Measurements from ENCODE around the gene NEURL1. TPM values are rescaled to one million over a fixed set of nuclear protein-coding genes. Genes with fewer than 3 reads are reported as not detected.

The NEURL1 gene
- total RNA-seq, 1 experiment from 2014 or later: 0.84 TPM

DNA sequence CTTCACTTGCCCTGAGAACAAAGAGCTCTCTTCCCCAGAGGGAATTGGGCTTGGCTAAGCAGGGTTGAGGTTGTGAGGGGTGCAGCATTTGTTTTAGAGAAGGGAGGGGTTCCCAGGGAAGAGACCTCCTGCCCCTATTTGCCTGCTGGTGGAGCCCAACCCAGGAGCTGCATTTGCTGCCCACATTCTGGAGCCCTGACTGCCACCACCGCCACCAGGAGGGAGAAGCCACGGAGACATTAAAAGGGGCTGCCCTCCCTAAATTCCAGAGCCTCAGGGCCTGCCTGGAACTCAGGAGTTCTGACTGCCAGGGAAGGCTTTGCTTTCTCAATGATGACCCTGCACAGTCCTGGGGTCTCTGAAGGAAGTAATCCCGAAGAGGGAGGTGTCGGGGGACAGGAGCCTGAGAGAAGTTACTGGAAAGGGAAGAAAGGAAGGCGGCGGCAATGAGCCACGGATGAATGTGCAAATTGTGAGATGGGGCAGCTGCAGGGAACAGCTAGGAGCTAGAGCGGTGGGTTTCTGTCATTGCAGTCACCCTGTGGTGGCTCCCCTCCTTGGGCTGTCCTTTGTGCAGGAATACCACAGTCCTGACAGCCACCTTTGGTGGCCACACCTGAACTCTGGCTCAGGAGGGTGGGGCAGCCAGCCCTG lies 51.3 kb downstream of the NEURL1 start:
- no peaks in the 10 kb centered on the region for H3K36me3 ChIP-seq (ENCODE audit: control insufficient read depth, insufficient read depth, low read length)
- no peak for TF ChIP-seq CTCF (IDR thresholded peaks at IDR 0.05; ENCODE audit: insufficient read depth in 1 of 2, low read depth in 1 of 2, low read length in 1 of 2, severe bottlenecking in 1 of 2, unreplicated experiment in 1 of 2)
- intact Hi-C loops (cut with micrococcal nuclease; ENCODE audit: unreplicated experiment): no loop called here
- H3K27me3 Mint-ChIP-seq (ENCODE audit: insufficient read depth, unreplicated experiment): no peaks in the 10 kb centered on the region
- POLR2A ChIA-PET: no interaction called here
- no TSS peak for BruUV-seq (replicated peaks)
- no peaks in the 10 kb centered on the region for H3K9me3 Mint-ChIP-seq (ENCODE audit: unreplicated experiment)
- H3K4me3 ChIP-seq (ENCODE audit: low read depth, low read length): no peak overlapping the region
- no peaks in the 10 kb centered on the region for H3K9me3 ChIP-seq
- H3K27ac Mint-ChIP-seq (ENCODE audit: unreplicated experiment): no peak overlapping the region
- H3K4me1 Mint-ChIP-seq (ENCODE audit: low read depth, unreplicated experiment): peaks cover 9% of the 10 kb centered on the region
- peak in 1 of 2 experiments; percentile 14 for DNase-seq
- peaks cover 12% of the 10 kb centered on the region for H3K4me1 ChIP-seq
- H3K4me3 Mint-ChIP-seq (ENCODE audit: unreplicated experiment): no peak overlapping the region
- H3K27me3 ChIP-seq (replicated peaks; ENCODE audit: control insufficient read depth, insufficient read depth, low read length): no peaks in the 10 kb centered on the region
- CTCF ChIA-PET: no interaction called here
- H3K36me3 Mint-ChIP-seq (ENCODE audit: insufficient read depth, unreplicated experiment): no peaks in the 10 kb centered on the region

DNA sequence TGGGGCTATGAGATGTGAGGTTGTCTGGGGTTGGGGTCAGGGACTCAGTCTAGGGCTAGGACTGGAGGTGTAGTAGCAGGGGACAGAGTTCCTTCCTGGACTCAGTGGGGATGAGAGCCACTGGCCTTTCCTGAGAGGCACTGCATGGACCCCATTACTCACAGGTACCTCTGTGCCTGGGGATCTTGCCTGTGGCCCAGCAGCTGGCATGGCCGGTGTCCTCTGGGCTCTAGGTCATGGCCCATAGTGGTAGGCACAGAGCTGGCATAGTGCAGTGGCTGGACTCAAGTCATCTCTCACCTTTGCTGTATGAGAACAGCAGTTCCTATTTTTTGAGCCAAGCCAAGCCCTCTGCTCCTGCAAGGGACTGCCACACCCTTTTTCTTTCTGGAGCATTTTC lies 51.9 kb downstream of the NEURL1 start:
- no peaks in the 10 kb centered on the region for H3K9me3 Mint-ChIP-seq (ENCODE audit: unreplicated experiment)
- no peak for TF ChIP-seq CTCF (IDR thresholded peaks at IDR 0.05; ENCODE audit: insufficient read depth in 1 of 2, low read depth in 1 of 2, low read length in 1 of 2, severe bottlenecking in 1 of 2, unreplicated experiment in 1 of 2)
- ChIA-PET CTCF (no interaction called here), POLR2A (no interaction called here)
- H3K4me1 Mint-ChIP-seq (ENCODE audit: low read depth, unreplicated experiment): peaks cover 12% of the 10 kb centered on the region
- H3K36me3 Mint-ChIP-seq (ENCODE audit: insufficient read depth, unreplicated experiment): no peaks in the 10 kb centered on the region
- no TSS peak for BruUV-seq (replicated peaks)
- intact Hi-C loops (cut with micrococcal nuclease; ENCODE audit: unreplicated experiment): no loop called here
- no peak overlapping the region for H3K27ac Mint-ChIP-seq (ENCODE audit: unreplicated experiment)
- H3K4me1 ChIP-seq: peaks cover 12% of the 10 kb centered on the region
- H3K36me3 ChIP-seq (ENCODE audit: control insufficient read depth, insufficient read depth, low read length): no peaks in the 10 kb centered on the region
- DNase-seq: peak in 1 of 2 experiments; percentile 19
- no peak overlapping the region for H3K4me3 Mint-ChIP-seq (ENCODE audit: unreplicated experiment)
- no peak overlapping the region for H3K4me3 ChIP-seq (ENCODE audit: low read depth, low read length)
- no peaks in the 10 kb centered on the region for H3K27me3 ChIP-seq (replicated peaks; ENCODE audit: control insufficient read depth, insufficient read depth, low read length)
- no peaks in the 10 kb centered on the region for H3K27me3 Mint-ChIP-seq (ENCODE audit: insufficient read depth, unreplicated experiment)
- no peaks in the 10 kb centered on the region for H3K9me3 ChIP-seq

GRCh38 chr10:103545771-103546281 lies 52.3 kb downstream of the NEURL1 start:
- intact Hi-C loops (cut with micrococcal nuclease; ENCODE audit: unreplicated experiment): no loop called here
- BruUV-seq (replicated peaks): no TSS peak
- ChIA-PET POLR2A (no interaction called here), CTCF (no interaction called here)
- Mint-ChIP-seq H3K4me1 (ENCODE audit: low read depth, unreplicated experiment) (peaks cover 12% of the 10 kb centered on the region), H3K27me3 (ENCODE audit: insufficient read depth, unreplicated experiment) (no peaks in the 10 kb centered on the region), H3K4me3 (ENCODE audit: unreplicated experiment) (no peak overlapping the region), H3K9me3 (ENCODE audit: unreplicated experiment) (no peaks in the 10 kb centered on the region), H3K36me3 (ENCODE audit: insufficient read depth, unreplicated experiment) (no peaks in the 10 kb centered on the region), H3K27ac (ENCODE audit: unreplicated experiment) (no peak overlapping the region)
- H3K4me3 ChIP-seq (ENCODE audit: low read depth, low read length): no peak overlapping the region
- DNase-seq: no peak
- no peaks in the 10 kb centered on the region for H3K9me3 ChIP-seq
- TF ChIP-seq CTCF (IDR thresholded peaks at IDR 0.05; ENCODE audit: insufficient read depth in 1 of 2, low read depth in 1 of 2, low read length in 1 of 2, severe bottlenecking in 1 of 2, unreplicated experiment in 1 of 2): no peak
- no peaks in the 10 kb centered on the region for H3K27me3 ChIP-seq (replicated peaks; ENCODE audit: control insufficient read depth, insufficient read depth, low read length)
- peaks cover 12% of the 10 kb centered on the region for H3K4me1 ChIP-seq
- H3K36me3 ChIP-seq (ENCODE audit: control insufficient read depth, insufficient read depth, low read length): no peaks in the 10 kb centered on the region

Measured in Caco-2 (cell line).